CD4-positive, alpha-beta T cell (primary cell): ENCODE data around the gene SGF29. TPM values are rescaled to one million over a fixed set of nuclear protein-coding genes. Genes with fewer than 3 reads are reported as not detected.
A peak's percentile ranks its signal among the peaks of the same experiment; 100 is the strongest.
"Not testable (repeated sequence)": the region's sequence is repeated elsewhere in the genome, so short reads cannot be mapped to it uniquely, and the experiment has no call there.

ENCODE experiments used
- ATAC-seq: fragments of 200-7000 bp; cut with Tn5 transposase; one replicate; pipeline ENCODE4 v1.10.0; 2022; ENCODE audit warnings: mild to moderate bottlenecking; ENCODE audit not compliant: poor library complexity
- CTCF ChIA-PET: fragments of 350-600 bp; sonication (Branson Sonifier 250); formaldehyde crosslinking; loops from one replicate; lab custom pipeline; 2021; ENCODE audit warnings: antibody characterized with exemption, inconsistent platforms; lab: Charles Lee
- POLR2A ChIA-PET: fragments of 350-600 bp; sonication (Branson Sonifier 250); formaldehyde crosslinking; loops from one replicate; lab custom pipeline; 2021; ENCODE audit warnings: antibody characterized with exemption, inconsistent platforms; lab: Charles Lee
- DNase-seq, 14 experiments: peaks; one replicate each; pipeline ENCODE4 v3.0.0-alpha.2; 2013 to 2020; ENCODE audit warnings: mixed read lengths in 2 of 14
- H3K27ac ChIP-seq, 2 donors: one replicate each; pipeline versions ENCODE4 v1.5.1 to v1.7.0; 2013; ENCODE audit warnings: low read length in 2 of 2, low read depth in 1 of 2, mild to moderate bottlenecking in 1 of 2
- H3K27me3 ChIP-seq, 2 experiments: 1 replicate in 1 of 2; 2 replicates in 1 of 2; pipeline versions ENCODE4 v1.6.1 to v1.7.0; 2013; ENCODE audit warnings: low read length in 2 of 2, control low read depth in 1 of 2, mild to moderate bottlenecking in 1 of 2, moderate library complexity in 1 of 2; ENCODE audit not compliant: insufficient read depth in 2 of 2, control insufficient read depth in 1 of 2
- H3K36me3 ChIP-seq: one replicate; pipeline ENCODE4 v1.6.1; 2013; ENCODE audit warnings: low read length, control low read depth; ENCODE audit not compliant: insufficient read depth
- H3K4me1 ChIP-seq: one replicate; pipeline ENCODE4 v1.6.1; 2013; ENCODE audit warnings: low read length, control low read depth; ENCODE audit not compliant: insufficient read depth
- H3K4me3 ChIP-seq: one replicate; pipeline ENCODE4 v1.5.1; 2013; ENCODE audit warnings: mild to moderate bottlenecking, low read length, moderate library complexity
- H3K9me3 ChIP-seq, 2 experiments: 1 replicate in 1 of 2; 2 replicates in 1 of 2; pipeline versions ENCODE4 v1.6.1 to v1.7.0; 2013; ENCODE audit warnings: low read length in 2 of 2, mild to moderate bottlenecking in 2 of 2, control low read depth in 1 of 2, moderate library complexity in 1 of 2; ENCODE audit not compliant: control insufficient read depth in 1 of 2, insufficient read depth in 1 of 2
- H3K27ac Mint-ChIP-seq: one replicate; pipeline ENCODE4 v1.8.0; 2020; ENCODE audit warnings: mixed read lengths
- H3K27me3 Mint-ChIP-seq: one replicate; pipeline ENCODE4 v1.8.0; 2021; ENCODE audit warnings: mixed read lengths
- H3K36me3 Mint-ChIP-seq: one replicate; pipeline ENCODE4 v1.8.0; 2021; ENCODE audit warnings: low read depth, mixed read lengths
- H3K4me1 Mint-ChIP-seq: one replicate; pipeline ENCODE4 v1.8.0; 2021; ENCODE audit warnings: low read depth, mixed read lengths
- H3K4me3 Mint-ChIP-seq: one replicate; pipeline ENCODE4 v1.8.0; 2020; ENCODE audit warnings: mild to moderate bottlenecking, mixed read lengths
- H3K9me3 Mint-ChIP-seq: one replicate; pipeline ENCODE4 v1.8.0; 2020; ENCODE audit warnings: mixed read lengths
- CTCF ChIP-seq: fragments of 200-600 bp; IDR thresholded peaks from one replicate; pipeline ENCODE4 v1.8.0; 2022; ENCODE audit warnings: antibody characterized with exemption, mild to moderate bottlenecking
- intact Hi-C, 2 experiments: fragments of 100-400 bp; cut with DNase I in 1 of 2; cut with micrococcal nuclease in 1 of 2; formaldehyde crosslinking; loops; one replicate each; pipeline versions ENCODE4 v1.15.1 to v1.9.0; 2023 to 2025; cut with DNase I, micrococcal nuclease
- total RNA-seq, 174 experiments: library from RNA in 2 of 174; stranded (reverse) in 2 of 174; gene quantifications; one replicate each; pipeline ENCODE4 v1.2.3 and lab custom pipeline; 2021 to 2026

The SGF29 gene
- total RNA-seq, 2 experiments from 2014 or later: 38.9 to 40.3 TPM

GRCh38 chr16:28615486-28616223 lies 61.9 kb downstream of the SGF29 start:
- H3K27me3 Mint-ChIP-seq, CTCF ChIA-PET, H3K4me3 ChIP-seq, H3K9me3 ChIP-seq, H3K4me3 Mint-ChIP-seq, ATAC-seq, H3K4me1 Mint-ChIP-seq, POLR2A ChIA-PET, H3K27ac Mint-ChIP-seq, H3K4me1 ChIP-seq, H3K27me3 ChIP-seq, H3K9me3 Mint-ChIP-seq, H3K27ac ChIP-seq, H3K36me3 ChIP-seq: not testable (repeated sequence)
- H3K36me3 Mint-ChIP-seq: peaks cover 15% of the 10 kb centered on the region
- intact Hi-C loops: loop anchor here in 1 of 2 experiments (5.0 to 10.0 kb wide), 2 partner anchors 61 to 338 kb away; partner anchors contain the start of gene SGF29
- peak; percentile 56 for TF ChIP-seq CTCF
- DNase-seq: peak in 4 of 14 experiments; percentile 17 to 36 (median 24)

GRCh38 chr16:28616224-28616577 lies 62.5 kb downstream of the SGF29 start:
- H3K27me3 ChIP-seq, H3K27me3 Mint-ChIP-seq, H3K9me3 ChIP-seq, H3K4me1 ChIP-seq, H3K4me1 Mint-ChIP-seq, H3K27ac ChIP-seq, H3K4me3 Mint-ChIP-seq, H3K27ac Mint-ChIP-seq, H3K9me3 Mint-ChIP-seq, H3K36me3 ChIP-seq, H3K4me3 ChIP-seq, POLR2A ChIA-PET, DNase-seq, ATAC-seq: not testable (repeated sequence)
- intact Hi-C loops: loop anchor here in 1 of 2 experiments (5.0 to 10.0 kb wide), 2 partner anchors 61 to 339 kb away; partner anchors contain the start of gene SGF29
- CTCF ChIA-PET: interaction anchor here (0.8 kb wide), 1 partner anchor 125 kb away, joined by 3 read pairs; no protein-coding TSS in a partner anchor
- peaks cover 15% of the 10 kb centered on the region for H3K36me3 Mint-ChIP-seq

- no peaks in the 10 kb centered on the region for H3K9me3 ChIP-seq
- no peak overlapping the region for H3K4me3 ChIP-seq
- ChIA-PET POLR2A (no interaction called here), CTCF (interaction anchor here (0.8 kb wide), 1 partner anchor 126 kb away, joined by 3 read pairs; no protein-coding TSS in a partner anchor)
- DNase-seq (peak in 1 of 14 experiments; percentile 7), ATAC-seq (no peak)
- H3K36me3 Mint-ChIP-seq: peaks cover 16% of the 10 kb centered on the region
- no peak overlapping the region for H3K4me3 Mint-ChIP-seq
- H3K9me3 Mint-ChIP-seq: no peaks in the 10 kb centered on the region
- peaks cover 2% of the 10 kb centered on the region for H3K4me1 Mint-ChIP-seq
- no peak overlapping the region for H3K27ac Mint-ChIP-seq
- H3K27me3 ChIP-seq: no peaks in the 10 kb centered on the region
- no peaks in the 10 kb centered on the region for H3K4me1 ChIP-seq
- H3K36me3 ChIP-seq: peaks cover 4% of the 10 kb centered on the region
- TF ChIP-seq CTCF: no peak
- no peak overlapping the region for H3K27ac ChIP-seq
- H3K27me3 Mint-ChIP-seq: no peaks in the 10 kb centered on the region
- intact Hi-C loops: loop anchor here in 1 of 2 experiments (5.0 to 10.0 kb wide), 2 partner anchors 62 to 339 kb away; partner anchors contain the start of gene SGF29
Observed at GRCh38 chr16:28616636-28617035, 62.9 kb downstream of the SGF29 start.
